Endodermal cell (in vitro differentiated cells): ENCODE data around the gene HJURP. TPM values are rescaled to one million over a fixed set of nuclear protein-coding genes. Genes with fewer than 3 reads are reported as not detected.

ENCODE experiments used
- DNase-seq: peaks from one replicate; pipeline ENCODE4 v3.0.0-alpha.2; 2017
- H3K27ac ChIP-seq: 2 replicates; pipeline ENCODE4 v1.5.1; 2013; ENCODE audit warnings: mild to moderate bottlenecking, low read depth, low read length, moderate library complexity
- H3K27me3 ChIP-seq: 2 replicates; pipeline ENCODE4 v1.6.1; 2013; ENCODE audit warnings: mild to moderate bottlenecking, low read length, moderate library complexity; ENCODE audit not compliant: insufficient read depth, control insufficient read depth, poor library complexity, severe bottlenecking
- H3K36me3 ChIP-seq: 2 replicates; pipeline ENCODE4 v1.7.0; 2013; ENCODE audit warnings: mild to moderate bottlenecking, low read length, moderate library complexity; ENCODE audit not compliant: control insufficient read depth, insufficient read depth
- H3K4me1 ChIP-seq: one replicate; pipeline ENCODE4 v1.7.0; 2013; ENCODE audit warnings: low read length; ENCODE audit not compliant: control insufficient read depth, insufficient read depth
- H3K4me3 ChIP-seq: 2 replicates; pipeline ENCODE4 v1.5.1; 2013; ENCODE audit warnings: mild to moderate bottlenecking, low read length, moderate library complexity
- H3K9ac ChIP-seq: 2 replicates; pipeline ENCODE4 v1.6.1; 2013; ENCODE audit warnings: mild to moderate bottlenecking, low read length, moderate library complexity; ENCODE audit not compliant: poor library complexity, severe bottlenecking; ENCODE audit errors: extremely low read depth
- H3K9me3 ChIP-seq: 2 replicates; pipeline ENCODE4 v1.6.1; 2013; ENCODE audit warnings: mild to moderate bottlenecking, low read length, moderate library complexity; ENCODE audit not compliant: control insufficient read depth
- H3K27ac Mint-ChIP-seq: 2 replicates; pipeline ENCODE4 v1.8.0; 2020; ENCODE audit warnings: mixed read lengths
- H3K27me3 Mint-ChIP-seq: 2 replicates; pipeline ENCODE4 v1.8.0; 2021; ENCODE audit warnings: mild to moderate bottlenecking, mixed read lengths; ENCODE audit not compliant: insufficient read depth
- H3K36me3 Mint-ChIP-seq: 2 replicates; pipeline ENCODE4 v1.8.0; 2020; ENCODE audit warnings: low read depth, mixed read lengths
- H3K4me1 Mint-ChIP-seq: 2 replicates; pipeline ENCODE4 v1.8.0; 2020; ENCODE audit warnings: mixed read lengths
- H3K4me3 Mint-ChIP-seq: 2 replicates; pipeline ENCODE4 v1.8.0; 2020; ENCODE audit warnings: mild to moderate bottlenecking, moderate library complexity, mixed read lengths
- H3K9me3 Mint-ChIP-seq: 2 replicates; pipeline ENCODE4 v1.8.0; 2020; ENCODE audit warnings: mild to moderate bottlenecking, mixed read lengths
- CTCF ChIP-seq: fragments of 200-600 bp; sonication (generic); conservative IDR thresholded peaks from 2 replicates; pipeline ENCODE4 v1.5.0; 2021; ENCODE audit warnings: antibody characterized with exemption, mild to moderate bottlenecking
- WGBS, 2 experiments: methylation state at CpG; one replicate each; pipeline versions ENCODE4 v1.1.5 to v1.1.7; 2013; ENCODE audit warnings: missing lambda C conversion rate in 2 of 2, mixed read lengths in 1 of 2; ENCODE audit not compliant: insufficient coverage in 1 of 2, insufficient read length in 1 of 2; 5-methylcytosine and 5-hydroxymethylcytosine counted together
- total RNA-seq, 2 donors: library from RNA; stranded (reverse); fragmentation: NEBNext Ultra II Directional in 1 of 2; extraction: Animal tissue kit (Norgen Biotek cat#: 25700) in 1 of 2; gene quantifications; 2 replicates in 1 of 2; 3 replicates in 1 of 2; pipeline ENCODE4 v1.2.1, GENCODE V29; 2021

HJURP gene
- total RNA-seq, 2 donors from 2014 or later: 39.4 to 78.9 TPM

- Histone ChIP-seq H3K27ac (no peak overlapping the region), H3K4me1 (no peaks in the 10 kb centered on the region), H3K4me3 (no peak overlapping the region), H3K9me3 (no peaks in the 10 kb centered on the region), H3K36me3 (peaks cover 63% of the 10 kb centered on the region), H3K27me3 (no peaks in the 10 kb centered on the region), H3K9ac (no peak overlapping the region)
- peaks cover 58% of the 10 kb centered on the region for H3K36me3 Mint-ChIP-seq
- peak; percentile 19 for DNase-seq
- H3K4me3 Mint-ChIP-seq: no peak overlapping the region
- H3K27ac Mint-ChIP-seq: no peak overlapping the region
- peaks cover 2% of the 10 kb centered on the region for H3K4me1 Mint-ChIP-seq
- WGBS, 2 experiments: 83 to 100% methylated on average over 1 to 4 of the region's 7 CpGs
- no peak for TF ChIP-seq CTCF
- H3K27me3 Mint-ChIP-seq: no peaks in the 10 kb centered on the region
- no peaks in the 10 kb centered on the region for H3K9me3 Mint-ChIP-seq
These were observed 18.0 kb downstream of the HJURP start for GRCh38 chr2:233836359-233836758.

- Histone ChIP-seq H3K4me1 (no peaks in the 10 kb centered on the region), H3K9ac (no peak overlapping the region), H3K9me3 (no peaks in the 10 kb centered on the region), H3K27me3 (no peaks in the 10 kb centered on the region), H3K36me3 (peaks cover 55% of the 10 kb centered on the region), H3K4me3 (no peak overlapping the region), H3K27ac (no peak overlapping the region)
- Mint-ChIP-seq H3K9me3 (no peaks in the 10 kb centered on the region), H3K4me1 (peaks cover 2% of the 10 kb centered on the region), H3K27me3 (no peaks in the 10 kb centered on the region), H3K27ac (no peak overlapping the region), H3K36me3 (peaks cover 49% of the 10 kb centered on the region), H3K4me3 (no peak overlapping the region)
- WGBS, 2 experiments: 97 to 98% methylated on average over 7 to 14 of the region's 14 CpGs
- TF ChIP-seq CTCF: no peak
- DNase-seq: peak; percentile 38
These were observed 18.8 kb downstream of the HJURP start for GRCh38 chr2:233835230-233836186.

GRCh38 chr2:233833345-233833744, 21.0 kb downstream of the HJURP start:
- DNase-seq: peak; percentile 33
- Mint-ChIP-seq H3K36me3 (peaks cover 29% of the 10 kb centered on the region), H3K9me3 (no peaks in the 10 kb centered on the region), H3K27me3 (no peaks in the 10 kb centered on the region), H3K4me3 (no peak overlapping the region), H3K27ac (no peak overlapping the region), H3K4me1 (peaks cover 1% of the 10 kb centered on the region)
- 84 to 92% methylated on average over 8 to 10 of the region's 10 CpGs for WGBS, 2 experiments
- H3K9ac ChIP-seq: no peak overlapping the region
- no peaks in the 10 kb centered on the region for H3K4me1 ChIP-seq
- no peak overlapping the region for H3K27ac ChIP-seq
- peaks cover 33% of the 10 kb centered on the region for H3K36me3 ChIP-seq
- H3K9me3 ChIP-seq: no peaks in the 10 kb centered on the region
- H3K4me3 ChIP-seq: no peak overlapping the region
- TF ChIP-seq CTCF: no peak
- no peaks in the 10 kb centered on the region for H3K27me3 ChIP-seq
